Activated naive CD4-positive, alpha-beta T cell treated with anti-CD3 and anti-CD28 coated beads for 36 hours (primary cell): Measurements from ENCODE around the gene MEGF8. TPM values are rescaled to one million over a fixed set of nuclear protein-coding genes. Genes with fewer than 3 reads are reported as not detected.

Source experiments
- CTCF ChIA-PET: fragments of 350-600 bp; sonication (Branson Sonifier 250); formaldehyde crosslinking; loops from one replicate; lab custom pipeline; 2021; ENCODE audit warnings: antibody characterized with exemption; lab: Charles Lee
- DNase-seq: peaks from one replicate; pipeline ENCODE4 v3.0.0-alpha.2; 2020
- H3K27ac Mint-ChIP-seq: one replicate; pipeline ENCODE4 v1.8.0; 2021; ENCODE audit warnings: mild to moderate bottlenecking, mixed read lengths
- H3K27me3 Mint-ChIP-seq: one replicate; pipeline ENCODE4 v1.8.0; 2021; ENCODE audit warnings: low read depth, mixed read lengths
- H3K36me3 Mint-ChIP-seq: one replicate; pipeline ENCODE4 v1.8.0; 2021; ENCODE audit warnings: low read depth, mixed read lengths
- H3K4me1 Mint-ChIP-seq: one replicate; pipeline ENCODE4 v1.8.0; 2021; ENCODE audit warnings: low read depth, mixed read lengths
- H3K4me3 Mint-ChIP-seq: one replicate; pipeline ENCODE4 v1.8.0; 2021; ENCODE audit warnings: mild to moderate bottlenecking, moderate library complexity, mixed read lengths
- H3K9me3 Mint-ChIP-seq: one replicate; pipeline ENCODE4 v1.8.0; 2021; ENCODE audit warnings: mixed read lengths
- intact Hi-C: fragments of 100-400 bp; cut with micrococcal nuclease; formaldehyde crosslinking; loops from one replicate; pipeline ENCODE4 v1.15.1; 2023
- microRNA-seq: library from miRNA; unstranded; fragments of <30 nt; microRNA quantifications from one replicate; pipeline ENCODE4 v1.2.0, GENCODE V29; 2022; ENCODE audit warnings: borderline microRNAs expressed, borderline replicate concordance
- total RNA-seq, 2 experiments: library from RNA; stranded (reverse); gene quantifications; one replicate each; pipeline ENCODE4 v1.2.3, GENCODE V29; 2021

The MEGF8 gene
- total RNA-seq, 2 experiments from 2014 or later: 3.3 to 4.0 TPM

DNA sequence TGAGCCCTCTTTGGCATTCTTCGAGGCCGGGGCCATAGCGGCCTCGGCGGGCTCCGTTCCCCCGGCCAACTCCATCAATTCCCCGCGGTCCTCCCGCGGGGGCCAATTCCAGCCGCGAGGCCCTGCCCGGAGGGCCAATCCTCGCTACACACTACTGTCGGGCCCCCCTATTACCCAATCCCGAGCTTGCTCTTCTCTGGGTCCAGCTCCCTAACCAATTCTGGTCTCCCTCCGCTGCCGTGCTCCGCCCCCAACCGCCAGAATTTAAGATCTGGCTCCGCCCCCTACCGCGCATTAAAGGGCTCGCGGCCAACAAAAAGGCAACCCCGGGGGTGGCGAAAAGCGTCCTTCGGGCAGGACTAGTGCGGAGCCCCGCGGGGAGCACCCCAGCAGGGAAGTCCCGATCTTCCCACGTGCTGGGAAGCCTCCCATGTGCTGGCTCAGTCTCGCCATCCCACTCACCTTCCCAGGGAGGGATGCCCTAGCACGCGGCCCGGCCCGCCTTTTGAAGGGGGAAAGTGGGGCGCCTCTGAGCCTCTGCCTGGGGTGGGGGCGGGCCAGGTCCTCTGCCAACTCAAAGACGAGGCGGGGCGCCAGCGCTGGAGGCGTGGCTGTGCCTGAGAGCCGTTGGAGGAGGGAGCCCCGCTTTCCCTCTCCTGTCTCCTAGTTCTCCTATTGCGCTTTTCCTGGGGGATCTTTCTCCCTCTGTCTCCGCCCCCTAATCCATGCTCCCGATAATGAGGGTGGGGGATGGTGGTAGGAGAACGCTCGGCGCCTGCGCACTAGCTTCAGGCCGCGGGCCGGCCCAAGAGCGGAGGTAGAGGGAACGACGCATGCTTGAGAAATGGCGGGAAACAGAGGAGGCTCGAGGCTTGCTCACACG lies 98.3 kb downstream of the MEGF8 start:
- no peaks in the 10 kb centered on the region for H3K27me3 Mint-ChIP-seq
- H3K36me3 Mint-ChIP-seq: peaks cover 6% of the 10 kb centered on the region
- CTCF ChIA-PET: interaction anchor here (0.6 to 3.2 kb wide), 7 partner anchors 9 to 26 kb away, joined by 3 to 15 read pairs (median 4); no protein-coding TSS in a partner anchor
- intact Hi-C loops: loop anchor here (1.0 to 5.0 kb wide), 9 partner anchors 26 to 348 kb away; partner anchors contain the start of genes GSK3A, MEGF8, PAFAH1B3 and POU2F2
- H3K9me3 Mint-ChIP-seq: no peaks in the 10 kb centered on the region
- peak overlapping the region; percentile 86 for H3K27ac Mint-ChIP-seq
- peak overlapping the region; percentile 93 for H3K4me3 Mint-ChIP-seq
- H3K4me1 Mint-ChIP-seq: peaks cover 33% of the 10 kb centered on the region
- DNase-seq: peak; percentile 96

DNA sequence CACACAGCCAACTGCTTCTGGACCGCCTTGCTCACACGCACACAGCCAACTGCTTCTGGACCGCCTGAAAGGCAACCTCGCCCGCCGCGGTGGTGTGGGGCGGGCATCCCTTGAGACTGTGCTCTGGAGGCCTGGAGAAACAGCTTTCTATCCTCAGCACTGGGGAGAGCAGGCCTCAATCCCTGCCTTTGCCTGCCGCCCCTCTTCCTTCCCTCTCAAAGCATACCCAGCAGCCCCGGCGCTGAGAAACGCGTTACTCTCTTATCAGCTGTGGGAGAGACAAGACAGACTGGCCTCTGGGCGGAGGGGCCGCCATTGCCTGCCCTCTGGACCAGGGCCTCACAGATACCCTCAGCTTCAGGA lies 98.9 kb downstream of the MEGF8 start:
- DNase-seq: no peak
- peaks cover 32% of the 10 kb centered on the region for H3K4me1 Mint-ChIP-seq
- CTCF ChIA-PET: interaction anchor here (0.8 to 3.2 kb wide), 3 partner anchors 9 to 17 kb away, joined by 4 to 15 read pairs (median 12); no protein-coding TSS in a partner anchor
- peak overlapping the region; percentile 93 for H3K4me3 Mint-ChIP-seq
- intact Hi-C loops: loop anchor here (5.0 kb wide), 2 partner anchors 97 to 317 kb away; partner anchors contain the start of gene MEGF8
- no peaks in the 10 kb centered on the region for H3K27me3 Mint-ChIP-seq
- peaks cover 5% of the 10 kb centered on the region for H3K36me3 Mint-ChIP-seq
- H3K9me3 Mint-ChIP-seq: no peaks in the 10 kb centered on the region
- H3K27ac Mint-ChIP-seq: no peak overlapping the region

DNA sequence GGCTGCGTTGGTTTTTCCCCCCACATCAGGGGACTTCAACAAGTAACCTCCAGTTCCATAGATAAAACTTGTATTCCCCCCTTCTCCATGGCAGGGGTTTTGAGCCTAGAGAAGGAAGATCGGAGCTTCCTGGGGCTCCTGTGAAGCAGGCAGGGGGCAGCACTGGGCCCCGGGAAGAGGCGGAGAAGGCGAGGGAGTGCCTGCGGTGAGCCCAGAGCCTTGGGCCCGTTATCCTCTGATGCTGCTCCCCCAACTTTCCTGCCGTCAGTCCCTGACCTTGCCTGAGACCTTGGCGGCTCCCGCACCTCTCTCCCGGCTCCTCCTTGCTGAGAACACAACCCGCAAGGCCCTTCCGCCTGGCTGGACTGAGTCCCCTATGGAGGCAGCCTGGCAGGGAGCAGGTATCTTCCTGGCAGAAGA lies 99.3 kb downstream of the MEGF8 start:
- CTCF ChIA-PET: interaction anchor here (0.8 to 3.2 kb wide), 2 partner anchors 8 to 14 kb away, joined by 4 to 15 read pairs; no protein-coding TSS in a partner anchor
- no peak overlapping the region for H3K4me3 Mint-ChIP-seq
- no peak for DNase-seq

DNA sequence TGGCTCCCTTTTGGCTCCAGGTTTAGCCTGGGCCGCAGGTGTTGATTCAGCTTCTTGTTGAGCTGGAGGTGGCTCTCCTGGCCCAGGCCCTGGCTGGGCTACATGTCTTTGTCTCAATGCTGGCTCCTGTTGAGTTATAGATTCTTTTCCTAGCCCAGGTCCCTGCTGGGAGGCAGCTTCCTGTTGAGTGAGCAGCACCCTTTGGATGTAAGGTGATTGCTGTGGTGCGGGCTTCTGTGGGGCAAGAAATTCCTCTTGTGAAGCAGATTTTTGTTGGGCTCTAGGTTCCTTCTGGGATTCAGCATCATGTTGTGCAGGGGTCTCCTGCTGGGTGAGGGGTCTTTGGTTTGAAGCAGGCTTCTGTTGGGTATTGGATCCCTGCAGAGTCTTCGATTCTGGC lies 101.2 kb downstream of the MEGF8 start:
- no peak for DNase-seq
- Mint-ChIP-seq H3K36me3 (no peaks in the 10 kb centered on the region), H3K4me1 (peaks cover 14% of the 10 kb centered on the region), H3K9me3 (no peaks in the 10 kb centered on the region), H3K27me3 (no peaks in the 10 kb centered on the region), H3K27ac (no peak overlapping the region), H3K4me3 (no peak overlapping the region)
- intact Hi-C loops: no loop called here
- CTCF ChIA-PET: interaction anchor here (1.8 kb wide), 1 partner anchor 11 kb away, joined by 7 read pairs; no protein-coding TSS in a partner anchor

More for the DNA sequence above, 99.3 kb downstream of the MEGF8 start:
- Mint-ChIP-seq H3K4me1 (peaks cover 32% of the 10 kb centered on the region), H3K9me3 (no peaks in the 10 kb centered on the region), H3K27ac (no peak overlapping the region), H3K36me3 (peaks cover 4% of the 10 kb centered on the region), H3K27me3 (no peaks in the 10 kb centered on the region)
- intact Hi-C loops: loop anchor here (5.0 kb wide), 2 partner anchors 97 to 317 kb away; partner anchors contain the start of gene MEGF8

DNA sequence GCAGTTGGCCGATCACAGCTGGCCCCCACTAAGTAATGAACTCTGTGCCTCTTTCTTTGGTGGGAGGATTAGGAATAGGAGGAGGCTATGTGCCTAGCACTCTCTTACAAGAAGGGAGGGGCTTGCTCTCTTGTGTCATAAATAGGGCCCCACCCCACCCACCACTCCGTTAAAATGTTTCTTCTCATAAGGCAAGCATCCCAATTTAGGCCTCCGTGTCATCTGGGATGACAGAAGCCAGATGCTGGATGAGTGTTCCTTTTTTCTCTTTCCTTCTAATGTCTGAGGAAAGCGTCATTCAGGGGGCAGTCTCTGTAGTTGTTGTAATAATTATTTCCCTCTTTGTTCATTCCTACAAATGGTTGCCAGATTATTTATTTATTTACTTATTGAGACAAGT lies 101.9 kb downstream of the MEGF8 start, which contains the start of gene LIPE:
Gene LIPE, minus strand, starts transcription at position 76 of the 400 bp plus-strand sequence. CDS start 239 bp downstream, outside the sequence.
- no peak for DNase-seq
- no peak within 1 kb of the TSS for H3K27ac Mint-ChIP-seq
- H3K4me3 Mint-ChIP-seq: no peak within 1 kb of the TSS
- H3K27me3 Mint-ChIP-seq: no peaks in the 10 kb centered on the region
- CTCF ChIA-PET: interaction anchor here (1.1 kb wide), 1 partner anchor 11 kb away, joined by 8 read pairs; no protein-coding TSS in a partner anchor
- H3K4me1 Mint-ChIP-seq: peaks cover 7% of the 10 kb centered on the region
- no peaks in the 10 kb centered on the region for H3K9me3 Mint-ChIP-seq
- no peaks in the 10 kb centered on the region for H3K36me3 Mint-ChIP-seq
- intact Hi-C loops: no loop called here

Small RNA genes within 50 kb of the gene (microRNA-seq; reads per million reads assigned to microRNA genes)
- gene MIR8077: not detected

Other genes starting within 250 kb of the MEGF8 start
- gene ZNF574, start 249.5 kb upstream of the MEGF8 start, total RNA-seq: 1 to 10 TPM; 8.4 to 8.8 TPM
- 10 to 100 TPM; 30.0 to 31.9 TPM for gene POU2F2, start 193.2 kb upstream of the MEGF8 start, total RNA-seq
- gene DEDD2, start 108.0 kb upstream of the MEGF8 start, total RNA-seq: 10 to 100 TPM; 24.8 to 26.0 TPM
- gene ZNF526, start 105.3 kb upstream of the MEGF8 start, total RNA-seq: 10 to 100 TPM; 11.5 to 11.6 TPM
- 10 to 100 TPM; 31.1 to 33.8 TPM for gene GSK3A, start 83.0 kb upstream of the MEGF8 start, total RNA-seq
- 10 to 100 TPM; 52.4 to 55.6 TPM for gene ERF, start 70.5 kb upstream of the MEGF8 start, total RNA-seq
- 10 to 100 TPM; 60.2 to 61.5 TPM for gene CIC, start 56.4 kb upstream of the MEGF8 start, total RNA-seq
- gene PRR19, start 23.5 kb upstream of the MEGF8 start, total RNA-seq: under 1 TPM; 0.27 to 0.43 TPM
- gene PAFAH1B3, start 23.0 kb upstream of the MEGF8 start, total RNA-seq: 10 to 100 TPM; 36.6 TPM
- gene TMEM145, start 12.3 kb upstream of the MEGF8 start, total RNA-seq: not detected
- not detected for gene CNFN, start 64.7 kb downstream of the MEGF8 start, total RNA-seq
- gene LIPE, start 101.8 kb downstream of the MEGF8 start, total RNA-seq: 10 to 100 TPM; 30.2 to 32.5 TPM
- not detected for gene CXCL17, start 117.3 kb downstream of the MEGF8 start, total RNA-seq
- gene CEACAM1, start 202.8 kb downstream of the MEGF8 start, total RNA-seq: 1 to 10 TPM; 3.1 to 3.6 TPM